Measurements from ENCODE around the gene NUP107. TPM values are rescaled to one million over a fixed set of nuclear protein-coding genes. Genes with fewer than 3 reads are reported as not detected.
"Not testable (repeated sequence)": the region's sequence is repeated elsewhere in the genome, so short reads cannot be mapped to it uniquely, and the experiment has no call there.

NUP107 gene
- 10 to 100 TPM; 14.2 to 48.4 (median 36.2) TPM for total RNA-seq

GRCh38 chr12:68686595-68687521, at the start of gene NUP107:
NUP107 (plus strand) TSS chr12:68686978; CDS start chr12:68687066, 88 bp downstream.
- intact Hi-C loops (cut with DNase I): loop anchor here (10.0 kb wide), 1 partner anchor 72 kb away; the partner anchor contains the start of gene RAP1B
- peak; percentile 87 for DNase-seq

DNA sequence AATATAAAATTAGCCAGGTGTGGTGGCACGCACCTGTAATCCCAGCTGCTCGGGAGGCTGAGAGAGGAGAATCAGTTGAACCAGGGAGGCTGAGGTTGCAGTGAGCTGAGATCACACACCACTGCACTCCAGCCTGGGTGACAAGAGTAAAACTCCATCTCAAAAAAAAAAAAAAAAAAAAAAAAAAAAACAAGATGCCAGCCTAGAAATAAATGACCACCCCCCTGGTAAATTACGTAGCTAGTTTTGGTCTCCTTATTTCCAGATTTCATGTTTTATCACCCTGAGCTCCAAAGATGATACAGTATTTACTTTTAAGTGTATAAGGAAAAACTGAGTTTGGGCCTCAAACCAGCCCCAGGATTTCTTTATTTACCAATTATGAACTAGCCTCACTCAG, 49.3 kb upstream of the NUP107 start:
- DNase-seq; H3K27ac ChIP-seq; intact Hi-C loops (cut with DNase I); H3K27me3 ChIP-seq; H3K4me3 ChIP-seq; H3K36me3 ChIP-seq; H3K9me3 ChIP-seq: not testable (repeated sequence)
- WGBS, 2 donors: 90 to 100% methylated on average over 3 of the region's 3 CpGs
- peaks cover 0 to 96% (median 46%) of the 10 kb centered on the region in 3 donors for H3K4me1 ChIP-seq

More at GRCh38 chr12:68686595-68687521, at the start of gene NUP107:
- 0 to 1% methylated on average over 21 to 27 of the region's 44 CpGs for WGBS, 2 donors
- Histone ChIP-seq H3K4me1 (peaks cover 5 to 27% (median 6%) of the 10 kb centered on the region in 3 donors), H3K36me3 (peaks cover 0 to 24% (median 5%) of the 10 kb centered on the region in 3 donors), H3K27me3 (no peaks in the 10 kb centered on the region), H3K27ac (peak within 1 kb of the TSS; percentile 78 to 89 (median 81)), H3K4me3 (peak within 1 kb of the TSS; percentile 74 to 95 (median 86)), H3K9me3 (no peaks in the 10 kb centered on the region)
- TF ChIP-seq POLR2A (IDR thresholded peaks at IDR 0.05): peak in 1 of 4 donors; percentile 48
- peak in 3 of 6 experiments; percentile 32 to 46 (median 34) for TF ChIP-seq CTCF (IDR thresholded peaks at IDR 0.05)

DNA sequence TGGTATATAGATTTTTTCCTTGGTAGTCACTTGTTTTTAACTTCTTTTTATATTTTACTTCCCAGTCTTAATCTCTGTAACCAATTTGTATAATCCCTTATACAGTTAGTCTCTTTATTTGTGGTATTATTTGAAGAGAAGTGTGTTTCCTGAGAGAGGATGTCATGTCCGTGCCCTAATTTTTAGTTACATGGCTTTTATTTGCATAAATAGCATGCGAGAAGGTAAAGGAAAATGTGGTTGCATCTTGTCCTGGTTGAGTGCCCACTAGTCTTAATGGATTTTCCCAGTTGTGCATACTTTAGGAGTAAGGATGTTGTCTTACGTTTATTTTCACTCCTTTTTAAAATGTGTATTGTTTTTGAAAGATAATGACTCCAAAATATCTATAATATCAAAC, 48.6 kb upstream of the NUP107 start:
- peaks cover 0 to 6% (median 0%) of the 10 kb centered on the region in 3 donors for H3K36me3 ChIP-seq
- no peak for DNase-seq
- H3K27ac ChIP-seq: no peak overlapping the region
- no peak for TF ChIP-seq CTCF (IDR thresholded peaks at IDR 0.05)
- no peak for TF ChIP-seq POLR2A (IDR thresholded peaks at IDR 0.05)
- H3K4me3 ChIP-seq: no peak overlapping the region
- H3K4me1 ChIP-seq: peaks cover 0 to 89% (median 46%) of the 10 kb centered on the region in 3 donors
- intact Hi-C loops (cut with DNase I): no loop called here
- WGBS, 2 donors: 73 to 78% methylated on average over 3 of the region's 3 CpGs
- H3K27me3 ChIP-seq: no peaks in the 10 kb centered on the region
- H3K9me3 ChIP-seq: no peaks in the 10 kb centered on the region

DNA sequence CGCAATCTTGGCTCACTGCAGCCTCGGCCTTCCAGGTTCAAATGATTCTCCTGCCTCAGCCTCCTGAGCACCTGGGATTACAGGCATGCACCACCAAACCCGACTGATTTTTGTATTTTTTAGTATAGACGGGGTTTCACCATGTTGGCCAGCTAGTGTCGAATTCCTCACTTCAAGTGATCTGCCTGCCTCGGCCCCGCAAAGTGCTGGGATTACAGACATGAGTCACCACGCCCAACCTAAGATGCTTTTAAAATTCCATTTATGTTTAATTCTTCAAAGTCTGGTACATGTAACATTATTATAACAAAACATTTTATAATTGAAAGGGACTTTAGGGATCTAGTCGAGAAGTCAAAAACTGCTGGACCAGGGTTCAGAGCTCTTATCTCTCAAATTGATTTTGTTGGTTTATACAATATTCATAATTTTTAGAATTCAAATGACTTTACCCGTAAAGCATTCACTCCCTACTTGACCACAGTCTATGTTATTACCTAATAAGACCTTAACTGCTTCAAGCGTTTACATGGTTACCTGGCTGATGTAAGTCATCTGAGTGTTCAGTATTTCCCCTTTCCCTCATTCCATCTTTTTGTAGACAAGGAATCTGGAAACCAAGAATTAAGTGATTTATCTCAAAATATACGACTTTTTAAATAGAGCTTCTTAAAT, 47.9 kb upstream of the NUP107 start:
- Histone ChIP-seq H3K27me3 (no peaks in the 10 kb centered on the region), H3K4me3 (no peak overlapping the region), H3K9me3 (no peaks in the 10 kb centered on the region), H3K27ac (no peak overlapping the region), H3K36me3 (peaks cover 0 to 6% (median 0%) of the 10 kb centered on the region in 3 donors), H3K4me1 (peaks cover 0 to 82% (median 41%) of the 10 kb centered on the region in 3 donors)
- intact Hi-C loops (cut with DNase I): no loop called here
- DNase-seq: no peak
- WGBS, 2 donors: 69 to 75% methylated on average over 12 of the region's 12 CpGs
- TF ChIP-seq CTCF (IDR thresholded peaks at IDR 0.05): no peak
- no peak for TF ChIP-seq POLR2A (IDR thresholded peaks at IDR 0.05)

DNA sequence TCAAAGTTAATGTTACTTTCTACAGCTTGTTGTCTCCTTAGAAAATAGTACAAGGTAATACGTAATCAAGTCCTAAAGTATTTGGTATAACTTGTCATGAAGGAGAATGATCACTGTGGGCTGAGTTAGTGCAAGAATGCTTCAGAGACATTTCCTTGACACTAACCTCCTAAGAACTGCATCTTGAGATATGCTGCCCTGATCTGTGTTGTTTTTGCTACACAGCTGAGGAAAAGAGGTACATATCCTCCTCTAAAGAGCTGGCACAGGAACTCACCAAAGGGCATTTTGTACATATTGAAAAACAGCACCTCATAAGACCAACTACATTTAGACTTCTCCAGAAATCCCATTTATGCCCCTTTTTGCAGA, 47.4 kb upstream of the NUP107 start:
- Histone ChIP-seq H3K27me3 (no peaks in the 10 kb centered on the region), H3K36me3 (peaks cover 0 to 6% (median 0%) of the 10 kb centered on the region in 3 donors), H3K4me3 (no peak overlapping the region), H3K9me3 (no peaks in the 10 kb centered on the region), H3K27ac (no peak overlapping the region), H3K4me1 (peaks cover 0 to 77% (median 36%) of the 10 kb centered on the region in 3 donors)
- DNase-seq: no peak
- 86 to 96% methylated on average over 1 of the region's 1 CpG for WGBS, 2 donors
- intact Hi-C loops (cut with DNase I): no loop called here
- no peak for TF ChIP-seq POLR2A (IDR thresholded peaks at IDR 0.05)
- no peak for TF ChIP-seq CTCF (IDR thresholded peaks at IDR 0.05)
